ENCODE results near the gene DTWD2.
"Not testable (repeated sequence)": the region's sequence is repeated elsewhere in the genome, so short reads cannot be mapped to it uniquely, and the experiment has no call there.

DTWD2 gene

DNA sequence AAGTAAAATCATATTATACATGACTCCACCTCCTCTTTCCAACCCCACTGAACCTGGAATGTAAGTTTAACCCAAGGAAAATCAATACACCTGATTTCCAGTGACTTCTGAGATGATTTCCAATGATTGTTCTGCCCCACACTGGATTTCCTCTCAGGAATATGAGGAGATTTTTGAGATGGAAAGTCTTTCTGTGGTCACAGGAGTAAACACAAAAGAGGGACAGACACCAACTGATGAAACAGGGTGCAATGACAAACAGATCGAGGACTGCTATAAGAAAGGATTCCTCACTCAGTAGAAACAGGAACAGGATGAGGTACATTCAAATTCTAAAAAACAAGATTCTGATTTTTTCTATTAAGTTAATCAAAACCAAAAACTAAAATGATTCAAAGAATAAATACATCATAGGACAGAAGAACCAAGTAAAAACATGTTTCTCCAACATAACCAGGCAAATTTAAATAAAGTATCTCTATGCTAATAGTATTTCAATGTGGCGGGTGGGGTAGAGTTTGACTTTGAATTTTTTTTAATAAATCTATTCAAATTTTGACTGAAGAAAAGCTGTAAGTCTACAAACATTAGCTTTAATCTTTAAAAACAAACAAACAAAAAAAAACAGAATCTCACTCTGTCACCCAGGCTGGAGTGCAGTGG is 42.1 kb downstream of the DTWD2 start:
- DNase-seq, result peak; percentile 43

DNA sequence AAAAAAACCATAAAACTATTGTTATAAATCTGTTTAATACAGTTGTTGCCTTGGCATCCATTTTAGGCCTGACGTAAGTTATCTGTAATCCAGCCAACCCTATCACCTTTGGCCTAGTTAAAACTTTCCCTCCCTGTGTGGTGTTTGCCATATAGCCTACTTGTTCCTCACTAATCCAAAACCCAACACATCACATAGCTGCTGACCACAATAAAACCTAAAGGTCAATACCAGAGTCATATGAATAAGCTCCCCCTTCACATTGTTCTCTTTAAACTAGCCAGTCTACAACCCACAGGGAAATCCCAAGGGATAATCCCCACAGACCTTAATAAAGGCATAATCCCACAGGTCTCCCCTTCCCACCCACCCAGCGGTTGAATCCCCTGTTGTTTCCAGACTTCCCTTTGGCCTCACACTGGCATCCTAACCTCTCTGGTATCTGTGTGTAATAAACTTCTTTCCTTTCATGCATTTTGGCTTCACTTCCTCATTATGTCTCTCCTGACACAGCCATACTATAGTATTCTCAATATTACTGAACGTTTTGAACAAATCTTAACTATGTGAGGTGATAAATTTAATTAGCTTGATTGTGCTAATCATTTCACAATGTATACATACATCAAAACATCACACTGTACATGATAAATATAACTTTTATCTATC is 50.8 kb downstream of the DTWD2 start:
- no peak for DNase-seq

DNA sequence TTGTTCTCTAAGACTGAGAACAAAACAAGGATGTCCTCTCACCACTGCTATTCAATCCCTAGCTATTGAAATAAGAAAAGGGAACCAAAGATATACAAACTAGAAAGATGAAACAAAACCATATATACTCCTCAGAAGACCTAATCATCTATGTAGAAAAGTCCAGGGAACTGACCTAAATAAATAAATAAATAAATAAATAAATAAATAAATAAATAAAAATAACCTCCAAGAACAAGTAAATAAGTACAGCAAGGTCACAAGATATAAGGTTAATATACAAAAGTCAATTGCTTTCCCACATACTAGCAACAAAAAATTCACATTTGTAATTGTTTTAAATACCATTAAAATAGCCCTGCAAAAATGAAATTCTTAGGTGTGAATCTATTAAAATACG is 54.6 kb downstream of the DTWD2 start:
- no peak for DNase-seq

DNA sequence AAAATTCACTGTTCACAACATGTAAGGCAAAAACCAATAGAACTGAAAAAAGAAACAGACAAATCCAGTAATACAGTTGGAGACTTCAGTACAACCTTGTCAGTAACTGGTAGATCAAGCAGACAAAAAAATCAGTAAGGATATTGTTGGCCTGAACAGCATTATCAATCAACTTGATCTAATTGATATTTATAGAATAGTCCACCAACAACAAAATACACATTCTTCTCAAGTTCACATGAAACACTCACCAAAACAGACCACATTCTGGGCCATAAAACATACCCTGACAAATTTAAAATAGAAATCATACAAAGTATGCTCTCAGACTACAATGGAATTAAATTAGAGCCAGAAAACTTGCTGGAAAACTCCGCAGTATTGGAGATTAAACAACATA is 56.8 kb downstream of the DTWD2 start:
- DNase-seq, result no peak

DNA sequence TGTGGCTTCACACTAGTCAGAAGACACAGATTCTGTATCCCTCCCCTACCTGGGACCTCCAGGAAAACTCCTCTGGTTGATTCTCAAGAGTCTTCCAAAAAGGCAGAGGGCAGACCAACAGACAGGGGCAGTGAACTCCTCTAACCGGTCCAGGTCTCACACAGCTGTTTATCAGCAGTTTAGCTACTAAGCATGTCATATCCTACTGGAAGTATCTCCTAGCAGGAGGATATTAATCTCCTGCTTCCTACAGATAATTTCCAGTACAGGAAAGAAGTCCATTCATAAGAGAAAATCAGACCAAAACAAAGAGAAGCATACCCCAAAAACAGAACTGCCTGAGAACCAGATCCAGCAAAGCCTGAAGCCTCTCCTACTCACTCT is 64.3 kb downstream of the DTWD2 start:
- DNase-seq, result no peak

DNA sequence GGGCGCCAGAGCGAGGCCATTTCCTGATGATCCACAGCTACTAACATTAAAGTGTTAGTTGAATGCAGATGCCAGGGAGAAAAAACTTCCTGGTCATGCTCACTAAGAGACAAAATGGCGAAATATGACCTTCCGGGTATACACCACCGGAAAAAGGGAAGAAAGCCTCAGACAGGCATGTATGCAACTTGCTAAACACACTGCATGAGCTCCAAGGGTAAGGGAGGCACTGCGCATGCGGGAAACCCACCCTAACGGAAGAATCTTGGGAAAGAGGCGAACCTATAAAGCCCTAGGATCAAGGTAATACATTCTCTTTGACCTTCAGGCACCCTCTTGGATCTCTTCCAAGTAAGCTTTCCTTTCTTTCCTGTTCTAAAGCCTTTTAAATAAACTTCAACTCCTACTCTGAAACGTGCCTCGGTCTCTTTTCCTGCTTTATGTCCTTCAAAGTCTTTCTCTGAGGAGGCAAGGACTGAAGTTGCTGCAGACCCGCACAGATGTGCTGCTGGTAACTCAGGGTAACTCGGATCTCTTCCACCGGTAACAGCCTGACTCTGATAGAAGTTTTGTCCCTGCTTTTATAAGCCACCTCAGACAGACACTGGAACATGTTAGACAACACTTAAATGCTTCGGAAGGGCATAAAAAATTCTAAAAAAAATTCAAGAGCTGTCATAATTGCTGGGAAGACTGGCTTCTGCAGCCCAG is 64.9 kb downstream of the DTWD2 start:
- no peak for DNase-seq

DNA sequence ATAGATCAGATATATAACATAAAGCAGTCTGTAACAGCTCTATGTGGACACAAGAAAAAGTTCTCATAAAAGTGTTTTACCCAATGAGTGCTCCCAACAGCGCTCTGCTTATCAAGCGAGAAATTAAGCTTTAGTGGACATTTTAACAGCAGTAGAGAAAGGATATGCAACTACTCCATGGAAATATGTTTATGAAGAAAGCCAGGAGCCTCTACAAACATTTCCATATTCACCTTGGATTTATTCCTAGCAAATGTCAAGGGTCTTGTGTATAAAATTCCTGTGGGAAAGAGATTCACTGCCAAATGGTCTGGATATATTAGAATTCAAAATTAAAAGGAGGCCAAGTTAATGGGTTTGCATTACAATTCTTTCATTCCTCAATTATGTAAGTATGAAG is 66.5 kb downstream of the DTWD2 start:
- no peak for DNase-seq

- DNase-seq, result no peak
Observed at GRCh38 chr5:118919016-118919415, 69.3 kb downstream of the DTWD2 start.

GRCh38 chr5:118918232-118918631 is 70.1 kb downstream of the DTWD2 start:
- DNase-seq, result no peak

- DNase-seq, result not testable (repeated sequence)
Observed at GRCh38 chr5:118907536-118907935, 80.8 kb downstream of the DTWD2 start.

DNA sequence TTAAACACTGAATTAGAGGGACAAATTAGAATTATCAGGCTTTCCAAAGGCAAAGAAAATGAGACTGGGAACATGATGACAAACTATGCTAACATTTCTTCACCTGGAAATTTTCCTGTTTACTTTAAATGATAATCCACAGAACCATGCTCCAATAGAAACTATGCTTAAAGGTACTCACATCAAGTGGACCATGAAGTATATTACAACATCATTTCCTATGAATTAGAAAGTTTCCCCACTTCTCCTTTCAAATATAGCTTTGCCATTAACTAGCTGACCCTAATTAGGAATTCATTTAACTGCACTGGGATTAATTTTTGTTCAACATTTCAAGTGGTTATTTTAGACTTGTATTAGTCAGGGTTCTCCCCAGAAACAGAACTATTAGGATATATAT is 81.4 kb downstream of the DTWD2 start:
- DNase-seq, result no peak

DNA sequence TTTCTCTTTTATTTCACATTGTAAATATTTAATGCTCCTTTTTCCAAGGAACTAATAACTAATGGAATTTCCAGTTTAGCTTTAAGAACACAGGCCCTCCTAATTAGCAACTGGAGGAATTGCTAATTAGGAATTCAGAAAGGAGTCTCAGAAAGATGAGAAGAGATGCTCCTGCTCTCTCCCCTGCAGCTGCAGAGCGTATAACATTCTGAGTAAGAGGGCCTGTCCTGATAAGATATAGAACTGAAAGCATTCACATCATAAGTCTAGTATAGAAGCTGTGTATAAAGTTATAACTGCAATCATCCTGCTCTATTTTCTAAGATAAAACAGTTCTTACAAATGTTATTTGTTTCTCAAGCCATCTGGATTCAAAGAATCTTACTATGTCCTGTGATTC is 83.2 kb downstream of the DTWD2 start:
- DNase-seq, result peak; percentile 25

DNA sequence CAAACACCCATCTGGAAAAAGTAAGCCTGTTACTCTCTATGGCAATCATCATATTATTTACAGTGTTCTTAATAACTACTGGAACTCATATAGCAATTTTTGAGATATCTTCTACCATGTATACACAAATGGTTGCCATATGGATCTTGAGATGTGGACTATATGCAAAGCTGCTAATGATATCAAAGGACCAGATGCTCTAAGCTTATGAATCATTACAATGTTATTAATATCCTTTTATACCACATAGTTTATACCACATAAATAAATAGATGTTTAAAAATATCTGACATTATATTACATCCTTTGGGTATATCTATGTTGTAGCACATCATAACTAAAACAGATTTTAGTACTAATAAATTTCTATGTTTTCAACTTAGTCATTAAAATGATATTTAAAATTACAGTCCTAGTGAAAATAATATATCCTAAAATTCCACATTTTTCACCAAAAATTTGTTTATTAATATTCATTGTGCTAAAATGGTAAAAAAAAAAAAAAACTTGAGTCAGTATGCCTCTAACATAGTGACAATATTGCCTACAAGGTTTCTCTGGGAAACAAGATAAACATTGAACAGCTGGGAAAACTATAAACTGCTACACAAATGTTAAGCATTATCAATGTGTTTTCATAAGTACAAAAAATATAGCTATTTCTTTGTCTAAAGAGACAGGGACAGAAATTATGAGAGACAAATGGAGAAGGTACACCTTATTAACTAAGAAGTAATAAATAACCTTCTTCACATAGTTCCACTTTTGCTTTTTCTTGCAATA is 85.5 kb downstream of the DTWD2 start:
- no peak for DNase-seq

DNA sequence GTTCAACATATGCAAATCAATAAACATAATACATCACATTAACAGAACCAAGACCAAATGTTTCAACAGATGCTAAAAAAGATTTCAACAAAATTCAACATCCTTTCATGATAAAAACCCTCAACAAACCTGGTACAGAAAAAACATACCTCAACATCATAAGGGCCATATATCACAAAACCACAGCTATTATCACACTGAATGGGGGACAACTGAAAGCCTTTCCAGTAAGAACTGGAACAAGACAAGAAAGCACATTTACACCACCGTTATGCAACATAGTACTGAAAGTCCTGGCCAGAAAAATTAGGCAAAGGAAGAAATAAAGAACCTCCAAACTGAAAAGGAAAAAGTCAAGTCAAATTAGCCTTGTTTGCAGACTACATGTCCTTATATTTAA is 93.6 kb downstream of the DTWD2 start:
- peak; percentile 54 for DNase-seq

DNA sequence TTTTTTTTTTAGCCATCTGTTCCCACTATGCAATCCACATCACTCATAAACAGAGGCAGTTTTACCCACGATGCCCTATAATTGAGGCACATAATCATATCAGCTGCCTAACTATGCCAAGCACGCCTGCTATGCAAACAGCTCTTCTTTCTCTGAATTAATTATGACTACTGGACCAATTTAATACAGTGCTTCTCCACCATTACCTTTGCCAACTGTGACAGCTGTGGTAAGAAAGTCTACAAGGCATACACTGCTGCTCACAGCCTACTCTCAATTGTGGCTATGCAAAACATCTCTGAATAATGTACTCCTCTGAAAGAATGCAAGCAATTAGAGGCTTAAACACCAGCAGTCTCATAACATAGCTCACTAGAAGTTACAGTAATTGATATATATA is 97.1 kb downstream of the DTWD2 start:
- no peak for DNase-seq

- no peak for DNase-seq
Observed at GRCh38 chr5:118889165-118889564, 99.2 kb downstream of the DTWD2 start.

DNA sequence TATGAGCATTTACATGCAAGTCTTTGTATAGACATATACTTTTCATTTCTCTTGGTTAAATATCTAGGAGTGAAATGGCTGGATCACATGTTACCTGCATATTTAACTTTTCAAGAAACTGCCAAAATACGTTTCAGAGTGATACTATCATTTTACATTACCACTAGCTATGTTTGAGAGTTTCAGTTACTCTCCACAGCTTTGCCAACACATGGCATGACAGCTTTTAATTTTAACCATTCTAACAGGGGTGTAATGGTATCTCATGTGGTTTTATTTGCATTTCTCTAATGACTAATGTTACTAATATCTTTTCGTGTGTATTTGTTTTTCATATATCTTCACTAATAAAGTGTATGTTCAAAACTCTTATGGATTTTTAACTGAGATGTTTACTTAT is 99.8 kb downstream of the DTWD2 start:
- DNase-seq, result no peak

- DNase-seq, result peak; percentile 0
Observed at GRCh38 chr5:118883362-118883761, 105.0 kb downstream of the DTWD2 start.

- no peak for DNase-seq
Observed at GRCh38 chr5:118882666-118883065, 105.7 kb downstream of the DTWD2 start.

DNA sequence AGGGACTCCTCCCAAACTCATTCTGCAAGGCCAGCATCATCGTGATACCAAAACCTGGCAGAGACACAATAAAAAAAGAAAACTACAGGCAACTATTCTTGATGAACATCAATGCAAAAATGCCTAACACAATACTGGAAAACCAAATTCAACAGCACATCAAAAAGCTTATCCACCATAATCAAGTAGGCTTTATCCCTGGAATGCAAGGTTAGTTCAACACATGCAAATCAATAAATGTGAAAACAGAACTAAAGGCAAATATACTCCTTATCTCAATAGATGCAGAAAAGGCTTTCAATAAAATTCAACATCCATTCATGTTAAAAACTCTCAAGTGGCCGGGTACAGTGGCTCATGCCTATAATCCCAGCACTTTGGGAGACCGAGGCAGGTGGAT is 111.5 kb downstream of the DTWD2 start:
- not testable (repeated sequence) for DNase-seq

DNA sequence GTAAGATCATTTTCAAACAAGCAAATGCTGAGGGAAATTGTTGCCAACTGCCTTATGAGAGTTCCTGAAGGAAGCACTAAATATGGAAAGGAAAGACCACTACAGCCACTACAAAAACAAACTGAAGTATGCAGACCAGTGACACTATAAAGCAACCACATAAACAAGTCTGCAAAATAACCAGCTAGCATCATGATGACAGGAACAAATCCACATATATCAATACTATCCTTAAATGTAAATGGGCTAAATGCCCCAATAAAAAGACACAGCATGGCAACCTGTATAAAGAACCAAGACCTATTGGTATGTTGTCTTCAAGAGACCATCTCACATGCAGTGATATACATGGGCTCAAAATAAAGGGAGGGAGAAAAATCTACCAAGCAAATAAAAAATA is 113.2 kb downstream of the DTWD2 start:
- no peak for DNase-seq

DNA sequence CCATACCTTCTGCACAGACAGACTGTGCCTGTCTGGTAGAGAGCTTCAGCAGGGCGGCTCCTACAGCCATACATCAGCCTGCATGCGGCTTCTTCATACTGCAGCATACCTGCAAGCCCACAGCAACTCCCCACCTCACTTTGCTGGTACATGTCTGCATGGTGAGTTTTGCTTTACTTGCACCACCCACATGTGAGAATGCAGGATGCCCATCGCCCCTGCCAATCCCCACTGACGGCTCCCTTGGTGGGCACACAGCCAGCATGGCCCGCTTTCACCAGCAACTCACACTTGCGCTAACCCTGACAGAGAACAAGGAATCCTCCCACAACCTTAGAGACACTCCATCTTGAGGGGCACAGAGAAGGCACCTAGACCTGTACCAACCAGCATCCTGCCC is 114.9 kb downstream of the DTWD2 start:
- DNase-seq, result no peak

DNA sequence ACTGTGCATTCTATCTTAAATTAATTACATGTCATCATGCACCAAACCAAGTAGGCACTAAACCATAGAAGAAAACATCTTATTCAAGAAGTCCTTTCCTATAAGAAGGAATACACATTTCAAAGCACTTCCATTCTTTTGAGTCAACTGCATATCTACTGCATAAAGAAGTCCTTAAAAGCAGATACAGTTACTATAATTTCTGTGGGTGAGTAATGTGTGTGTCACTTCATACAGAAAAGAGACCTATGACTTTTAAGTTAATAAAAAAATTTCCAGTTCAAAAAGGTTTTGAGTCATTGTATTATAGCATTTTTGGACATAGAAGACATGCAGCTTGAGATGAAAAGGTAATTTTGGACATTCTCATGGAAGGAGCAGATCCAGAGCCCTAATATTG is 125.0 kb downstream of the DTWD2 start:
- DNase-seq, result no peak

DNA sequence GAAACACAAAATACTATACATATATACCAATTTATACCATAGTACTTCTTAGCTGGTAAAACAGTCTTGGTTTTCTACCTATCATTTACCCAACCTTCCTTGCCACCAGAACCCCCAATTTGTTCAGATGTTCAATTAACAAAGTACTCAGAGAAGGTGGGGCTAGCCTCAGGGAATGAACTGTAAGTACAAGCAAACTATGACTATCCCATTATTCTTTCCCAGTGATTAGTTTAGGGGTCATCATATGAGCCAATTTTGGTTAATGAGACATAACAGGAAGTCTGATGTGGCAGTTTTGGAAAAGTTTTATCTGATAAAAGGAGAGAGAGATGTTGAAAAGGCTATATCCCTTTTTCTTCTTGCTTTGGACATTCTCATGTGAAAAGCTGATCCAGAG is 125.8 kb downstream of the DTWD2 start:
- DNase-seq, result no peak
